GM18951 (cell line): ENCODE measurements around the gene SLC12A7.

ENCODE experiments used
- POLR2A ChIP-seq: IDR thresholded peaks from 4 replicates; pipeline ENCODE4 v1.6.1; 2011; ENCODE audit warnings: mild to moderate bottlenecking; ENCODE audit not compliant: insufficient read length, insufficient read depth; ENCODE audit errors: extremely low read depth
- in situ Hi-C: fragments of 300-500 bp; cut with MboI; formaldehyde crosslinking; loops from one replicate; pipeline ENCODE4 v1.12.0; 2022; ENCODE audit warnings: low sequenced_read_pairs, mixed read lengths, inconsistent platforms; ENCODE audit not compliant: unreplicated experiment

The SLC12A7 gene

DNA sequence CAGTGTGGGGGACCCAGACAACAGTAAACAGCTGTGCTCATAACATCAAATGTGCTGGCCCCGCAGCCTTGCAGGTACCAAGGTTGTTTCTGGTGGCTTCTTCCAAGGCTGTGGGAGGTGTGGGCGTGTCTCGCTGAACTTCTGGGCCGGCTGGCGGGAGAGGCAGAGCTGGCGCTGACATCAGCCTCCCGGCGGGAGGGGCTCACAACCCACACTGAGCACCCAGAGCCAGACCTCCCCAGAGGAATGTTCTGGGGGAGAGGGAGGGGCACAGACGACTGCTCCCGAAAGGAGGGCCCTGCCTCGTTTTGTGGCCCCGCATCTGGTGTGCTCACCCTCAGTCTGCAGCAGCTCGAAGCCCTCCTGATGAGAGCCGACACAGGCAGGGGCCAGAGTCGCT lies 6.9 kb upstream of the SLC12A7 start:
- TF ChIP-seq POLR2A, result no peak

DNA sequence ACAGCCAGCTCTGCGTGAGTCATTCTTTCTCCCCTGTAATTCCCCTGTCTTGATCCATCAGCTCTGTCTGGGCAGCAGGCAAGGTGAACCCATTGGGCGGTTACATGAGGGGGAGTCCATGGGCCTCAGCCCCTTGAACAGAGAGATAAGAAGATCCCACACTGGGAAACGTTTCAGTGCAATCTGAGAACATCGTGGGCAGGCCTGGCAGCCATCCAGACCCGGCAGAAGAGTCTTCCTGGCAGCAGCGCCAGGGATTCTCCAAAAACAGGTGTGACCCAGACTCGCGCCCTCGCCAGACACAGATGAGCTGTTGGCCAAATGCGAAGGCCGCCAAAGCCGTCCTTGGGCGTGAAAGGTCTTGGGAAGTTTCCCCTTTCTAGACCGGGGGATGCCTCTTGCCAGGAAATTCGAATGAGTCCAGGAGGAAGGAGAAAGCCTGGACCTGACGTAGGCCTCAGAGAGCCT lies 6.4 kb upstream of the SLC12A7 start:
- TF ChIP-seq POLR2A, result no peak
- in situ Hi-C loops, result no loop called here

More for the DNA sequence above, 6.9 kb upstream of the SLC12A7 start:
- in situ Hi-C loops, result no loop called here

DNA sequence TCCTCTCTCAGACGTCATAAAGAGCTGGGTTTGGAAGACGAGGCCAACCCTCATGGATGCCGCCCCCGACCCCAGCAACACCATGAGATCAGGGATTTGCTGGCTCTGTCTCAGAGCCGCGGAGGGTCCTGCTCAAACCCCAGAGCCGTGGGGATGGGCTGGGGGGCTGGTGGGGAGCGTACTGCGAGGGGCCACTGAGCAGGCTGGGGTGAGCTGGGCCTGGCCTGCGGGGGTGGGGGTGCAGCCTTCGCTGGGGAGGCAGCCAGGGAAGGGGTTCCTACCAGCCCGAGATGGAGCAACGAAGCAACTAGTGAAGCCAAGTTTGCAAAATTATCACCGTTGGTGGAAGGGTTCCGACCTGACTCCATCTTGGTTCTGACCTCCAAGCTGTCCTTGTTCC lies 5.1 kb upstream of the SLC12A7 start:
- in situ Hi-C loops, result no loop called here
- TF ChIP-seq POLR2A, result no peak

DNA sequence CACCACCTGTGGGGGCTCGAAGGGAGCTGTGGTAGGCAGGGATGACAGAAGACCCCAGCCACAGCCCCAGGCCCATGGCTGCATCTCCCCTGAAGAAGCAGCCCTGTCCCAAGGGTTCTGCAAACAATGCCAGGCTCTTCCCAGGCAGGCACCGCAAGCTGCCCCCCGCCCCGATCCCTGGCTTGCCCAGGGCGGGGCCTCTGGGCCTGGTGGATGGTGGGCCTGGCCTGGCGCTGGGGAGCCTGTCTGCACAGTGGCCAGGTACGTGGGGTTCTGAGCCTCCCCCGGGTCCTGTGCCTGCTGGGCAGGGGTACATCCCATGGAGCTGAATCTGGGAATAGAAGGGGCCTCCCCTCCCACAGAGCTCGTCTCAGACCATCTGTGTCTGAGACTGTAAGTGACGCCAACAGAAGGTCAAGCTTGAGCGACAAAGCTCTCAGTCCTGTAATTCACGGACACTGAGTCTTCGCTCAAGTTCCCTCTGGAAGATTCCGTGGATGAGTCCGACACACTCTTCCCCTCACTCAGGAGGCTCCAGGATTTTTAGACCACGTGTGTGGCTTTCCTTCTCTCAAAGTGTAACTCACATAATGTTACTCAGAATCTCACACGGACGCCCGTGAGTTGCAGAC lies 4.4 kb upstream of the SLC12A7 start:
- TF ChIP-seq POLR2A, result no peak
- in situ Hi-C loops, result no loop called here

DNA sequence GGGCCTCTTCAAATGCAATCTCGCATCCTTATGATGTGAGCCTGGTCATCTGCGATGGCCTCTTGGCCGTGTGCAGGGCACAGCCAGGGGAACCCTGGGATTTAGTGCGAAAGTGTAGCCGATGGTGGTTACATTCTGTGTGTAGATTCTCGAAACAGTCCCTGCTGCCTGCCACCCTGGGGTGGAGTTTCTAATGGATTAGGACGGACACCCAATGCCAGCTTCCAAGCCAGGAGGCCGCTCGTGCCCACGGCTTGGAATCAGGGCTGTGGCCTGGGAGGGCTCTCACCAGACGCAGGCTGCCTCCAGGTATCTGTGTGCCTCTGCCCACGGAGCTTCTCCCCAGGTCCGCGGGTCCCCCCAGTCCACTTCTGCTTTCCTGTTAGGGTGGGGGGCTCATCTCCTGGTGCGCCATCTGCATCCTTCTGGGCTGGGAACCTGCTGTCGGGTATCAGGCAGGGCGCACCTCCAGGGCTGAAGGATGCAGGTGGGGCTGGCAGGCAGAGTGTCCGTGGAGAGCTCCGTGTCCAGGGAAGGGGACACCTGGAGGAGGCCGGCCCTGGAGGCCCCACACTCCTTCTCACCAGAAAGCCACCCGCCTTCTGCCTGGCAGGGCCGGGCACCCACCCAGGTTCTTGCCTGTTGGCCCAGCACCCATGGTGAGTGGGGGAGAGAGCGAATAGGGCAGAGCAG lies 3.4 kb upstream of the SLC12A7 start:
- TF ChIP-seq POLR2A, result no peak
- in situ Hi-C loops, result no loop called here

DNA sequence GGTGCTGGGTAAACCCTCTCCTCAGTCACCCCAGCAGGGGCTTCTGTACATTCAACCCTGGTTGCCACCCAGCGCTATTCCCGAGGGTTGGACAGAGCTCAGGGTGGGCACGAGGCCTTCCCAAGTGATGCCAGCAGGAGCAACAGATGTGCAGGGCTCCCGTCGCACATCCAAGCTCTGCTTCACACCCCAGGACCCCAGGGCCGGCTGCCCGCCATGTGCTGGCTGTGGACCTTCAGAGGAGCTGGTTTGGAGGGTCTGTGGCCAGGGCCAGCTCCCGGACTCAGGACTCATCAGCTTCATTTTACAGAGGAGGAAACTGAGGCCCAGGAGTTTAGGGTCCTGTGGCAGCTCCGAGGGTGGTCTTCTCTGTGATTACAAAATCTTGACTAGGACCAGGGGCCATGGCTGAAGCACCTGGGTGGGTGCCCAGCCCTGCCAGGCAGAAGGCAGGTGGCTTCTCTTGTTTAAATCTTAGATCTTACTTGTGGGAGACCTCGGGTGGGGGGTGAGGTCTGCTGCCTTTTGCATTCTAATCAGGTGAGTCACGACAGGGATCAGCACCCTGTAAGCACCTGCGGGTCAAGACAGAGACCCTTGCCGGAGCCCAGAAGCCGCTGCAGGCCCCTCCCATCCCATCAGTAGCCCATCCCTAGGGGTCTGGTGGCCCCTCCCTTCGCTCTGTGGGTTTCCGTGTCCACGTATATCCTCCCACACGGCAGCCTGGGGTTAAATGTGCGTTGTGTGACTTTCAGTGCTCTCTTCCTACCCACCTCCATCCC lies 2.1 kb upstream of the SLC12A7 start:
- no peak for TF ChIP-seq POLR2A
- in situ Hi-C loops, result no loop called here

DNA sequence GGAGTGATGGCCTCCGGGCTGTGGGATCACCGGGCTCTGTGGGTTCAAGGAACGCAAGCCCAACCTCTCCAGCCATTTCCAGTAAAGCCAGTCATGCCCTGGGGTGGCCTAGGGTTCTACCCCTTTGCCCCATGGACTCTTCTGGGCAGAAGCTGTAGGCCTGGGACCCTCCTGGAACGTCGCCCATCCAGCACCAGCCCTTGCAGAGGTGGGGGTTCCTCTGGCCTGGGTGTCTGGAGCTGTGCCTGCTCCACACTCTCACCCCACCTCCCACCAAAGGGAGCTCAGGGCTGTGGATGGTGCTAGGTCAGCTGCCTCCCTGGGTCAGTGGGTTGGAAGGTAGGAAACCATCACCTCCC lies 1.4 kb upstream of the SLC12A7 start:
- in situ Hi-C loops, result no loop called here
- no peak for TF ChIP-seq POLR2A

DNA sequence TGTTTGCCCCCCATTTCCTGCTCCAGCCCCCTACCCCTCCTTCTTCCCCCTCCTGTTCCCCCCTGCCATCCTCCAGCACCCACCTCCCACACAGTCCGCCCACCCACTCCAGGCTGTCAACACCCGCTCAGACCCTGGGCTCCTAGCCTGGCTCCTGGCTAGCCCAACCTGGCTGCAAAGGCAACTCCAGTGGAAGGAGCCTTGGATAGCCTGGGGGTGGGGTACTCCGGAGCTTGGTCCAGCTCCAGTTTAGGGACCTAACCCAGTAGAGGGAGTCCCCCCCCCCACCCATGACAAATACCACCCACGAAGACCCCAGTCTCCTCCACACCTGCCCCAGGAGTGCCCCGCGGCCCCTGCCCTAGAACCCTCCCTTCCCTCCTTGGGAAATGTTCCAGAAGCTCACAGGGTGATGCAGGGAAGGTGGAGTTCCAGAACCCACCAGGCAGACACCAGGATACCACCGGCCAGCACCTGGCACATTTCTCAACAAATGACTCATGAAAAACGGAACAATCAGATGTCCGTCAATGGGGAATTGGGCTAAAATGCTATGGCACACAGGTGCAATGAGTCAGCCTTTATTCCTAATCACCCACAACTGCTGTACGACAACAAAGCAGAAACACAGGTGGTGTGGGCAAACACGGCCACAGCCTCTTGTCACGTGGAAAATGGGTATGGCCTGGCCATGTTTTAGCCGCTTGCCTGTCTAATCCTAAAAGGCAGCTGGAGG lies 901 bp upstream of the SLC12A7 start:
- no peak for TF ChIP-seq POLR2A
- in situ Hi-C loops, result no loop called here

DNA sequence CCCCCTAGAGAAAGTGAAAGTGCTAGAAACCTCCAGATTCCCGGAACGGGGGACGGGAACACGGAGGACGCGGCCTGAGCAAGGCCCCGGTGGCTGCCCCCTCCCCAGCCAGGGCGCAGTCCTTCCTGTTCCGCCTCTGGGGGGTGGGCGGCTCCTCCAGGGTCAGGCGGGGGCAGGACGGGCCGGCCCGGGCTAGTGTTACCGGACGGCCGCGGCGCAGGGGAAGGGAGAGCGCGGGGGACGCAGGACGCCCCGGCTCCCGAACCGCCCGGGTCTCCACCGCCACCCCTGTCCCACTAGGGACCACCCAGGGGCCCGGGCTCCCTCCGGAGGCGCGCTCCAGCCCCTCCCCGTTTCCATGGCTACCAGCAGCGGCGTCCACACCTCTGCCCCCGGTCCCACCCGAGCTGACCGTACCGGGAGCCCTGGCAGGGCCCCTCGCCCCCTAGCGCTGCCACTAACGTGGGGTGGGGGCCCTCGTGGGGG lies 579 bp downstream of the SLC12A7 start:
- in situ Hi-C loops, result no loop called here
- TF ChIP-seq POLR2A, result no peak

DNA sequence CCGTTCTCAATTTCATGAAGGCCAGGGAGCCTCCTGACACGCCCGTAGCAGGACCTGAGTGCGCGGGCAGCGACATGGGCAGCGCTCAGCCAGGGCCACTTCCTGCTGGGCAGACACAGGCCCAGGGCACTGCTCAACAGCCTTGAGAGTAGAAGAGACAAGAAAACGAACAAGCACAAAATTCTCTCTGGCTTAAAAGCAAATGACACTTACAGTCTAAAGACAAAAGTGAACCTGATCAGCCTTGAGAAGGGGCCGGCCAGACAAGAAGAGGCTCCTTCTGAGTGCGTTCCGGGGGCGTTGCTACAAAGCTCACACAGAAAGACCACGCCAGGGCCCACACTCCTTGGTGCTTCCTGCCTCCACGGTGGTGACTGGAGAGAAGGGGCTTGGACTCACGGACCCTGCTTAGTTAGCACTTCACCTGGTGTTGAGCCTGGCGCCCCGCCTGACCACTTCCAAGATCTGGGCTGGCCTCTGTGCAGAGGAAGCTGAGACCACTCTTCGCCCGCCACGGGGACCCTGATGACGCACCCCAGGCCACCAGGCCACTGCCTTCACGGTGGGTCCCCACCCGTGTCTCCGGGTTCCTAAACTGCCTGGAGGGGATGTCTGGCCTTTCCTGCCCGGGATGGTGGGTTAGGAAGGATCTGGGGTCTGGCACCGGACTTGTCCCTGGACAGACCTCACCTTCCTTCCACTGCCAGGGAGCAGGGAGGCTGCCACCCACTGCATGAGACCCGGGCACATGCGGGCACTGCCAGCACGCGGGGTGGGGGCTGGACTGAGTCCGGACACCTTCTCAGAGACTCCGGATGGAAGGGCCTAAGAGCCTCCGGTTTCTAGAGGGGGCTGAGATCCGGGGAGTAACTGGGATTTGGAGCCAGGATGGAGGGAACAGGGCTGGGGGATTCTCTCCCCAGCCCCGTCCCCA lies 1.3 kb downstream of the SLC12A7 start:
- in situ Hi-C loops, result no loop called here
- TF ChIP-seq POLR2A, result no peak

DNA sequence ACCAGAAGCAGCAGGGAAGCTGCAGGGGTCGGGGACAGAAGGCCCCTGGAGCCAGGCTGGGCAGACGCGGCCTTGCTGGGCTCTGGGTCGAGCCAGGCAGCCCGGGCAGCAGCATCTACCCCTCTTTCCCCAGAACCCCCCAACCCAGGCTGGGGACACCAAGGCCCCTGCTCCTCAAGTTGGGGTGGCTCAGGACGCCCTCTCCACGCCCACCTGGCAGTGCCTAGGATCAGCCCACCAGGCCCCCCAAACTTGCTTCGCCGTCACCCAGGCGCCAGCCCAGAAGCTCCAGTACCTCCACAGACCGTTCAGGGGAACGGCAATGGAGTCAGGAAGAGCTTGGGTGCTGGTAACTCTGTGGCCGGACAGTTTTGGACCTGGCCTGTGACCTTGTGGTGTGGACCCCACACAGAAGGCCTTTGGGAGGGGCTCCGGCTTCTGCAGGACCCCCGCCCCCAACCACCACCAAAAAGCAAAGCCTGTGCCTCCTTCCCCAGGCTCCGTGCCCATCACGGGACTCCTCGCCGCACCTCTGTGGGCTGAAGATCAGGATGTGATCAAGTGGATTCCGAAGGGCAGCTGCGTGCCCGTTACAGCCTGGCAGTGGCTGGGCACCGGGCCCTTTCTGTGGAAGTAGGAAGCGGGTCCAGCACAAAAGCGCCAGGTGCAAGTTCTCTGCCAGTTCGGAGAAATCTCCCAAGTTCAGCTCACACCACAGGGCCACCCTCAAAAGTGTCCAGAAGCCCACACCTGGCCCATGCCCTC lies 2.1 kb downstream of the SLC12A7 start:
- in situ Hi-C loops, result no loop called here

More for the DNA sequence above, 2.1 kb downstream of the SLC12A7 start:
- no peak for TF ChIP-seq POLR2A
